Myocyte (in vitro differentiated cells): Measurements from ENCODE around the gene TMEM125. TPM values are rescaled to one million over a fixed set of nuclear protein-coding genes. Genes with fewer than 3 reads are reported as not detected.

Experiments used
- DNase-seq: peaks from one replicate; pipeline ENCODE4 v3.0.0-alpha.2; 2012; ENCODE audit warnings: low read depth
- total RNA-seq: library from RNA; depleted of rRNA; stranded (reverse); fragments of >200 nt; gene quantifications from 2 replicates; pipeline ENCODE4 v1.2.3, GENCODE V29; 2014

TMEM125 gene
- total RNA-seq, 1 donor from 2014 or later, result not detected

GRCh38 chr1:43307458-43308158 lies 37.8 kb downstream of the TMEM125 start:
- DNase-seq, result no peak

- DNase-seq, result no peak
These were observed 39.0 kb downstream of the TMEM125 start for GRCh38 chr1:43308635-43309404.

DNA sequence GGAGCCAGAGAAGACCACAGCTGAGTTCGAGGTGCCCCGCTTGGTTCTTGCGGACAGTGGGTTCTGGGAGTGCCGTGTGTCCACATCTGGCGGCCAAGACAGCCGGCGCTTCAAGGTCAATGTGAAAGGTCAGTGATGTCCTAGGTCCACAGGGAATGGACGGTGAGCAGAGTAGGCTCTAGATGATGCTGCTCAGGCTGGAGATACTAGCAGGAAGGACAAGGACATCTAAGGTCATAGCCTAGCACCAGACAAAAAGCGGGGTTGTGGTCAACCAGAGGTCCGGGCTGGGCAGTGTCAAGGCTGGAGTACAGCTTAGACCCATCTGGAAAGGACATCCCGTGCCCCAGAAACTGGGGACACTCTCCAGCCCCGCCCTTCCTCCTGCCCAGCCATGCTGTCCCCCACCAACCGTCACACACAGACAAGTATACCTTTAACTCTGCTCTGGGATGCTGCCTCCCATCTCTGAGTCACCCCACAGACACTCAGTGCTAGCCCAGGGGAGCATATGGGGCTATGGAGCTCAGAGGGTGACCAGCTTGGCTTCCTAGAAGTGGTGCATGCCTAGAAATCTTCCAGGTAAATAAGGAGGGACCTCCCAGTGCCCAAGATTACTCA lies 39.7 kb downstream of the TMEM125 start:
- no peak for DNase-seq

DNA sequence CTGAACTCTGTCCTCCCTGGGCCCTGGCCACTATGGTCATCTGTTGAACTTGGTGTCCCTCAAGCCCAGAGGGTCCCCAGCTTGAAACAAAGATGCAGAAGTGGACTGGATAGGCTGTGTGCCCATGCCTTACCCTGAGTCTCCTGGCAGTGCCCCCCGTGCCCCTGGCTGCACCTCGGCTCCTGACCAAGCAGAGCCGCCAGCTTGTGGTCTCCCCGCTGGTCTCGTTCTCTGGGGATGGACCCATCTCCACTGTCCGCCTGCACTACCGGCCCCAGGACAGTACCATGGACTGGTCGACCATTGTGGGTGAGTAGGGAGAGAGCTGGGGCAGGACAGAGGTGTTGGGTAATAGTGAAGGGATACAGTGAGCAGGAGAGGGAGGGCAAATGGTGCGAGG lies 41.7 kb downstream of the TMEM125 start:
- DNase-seq, result no peak

- no peak for DNase-seq
These were observed 42.4 kb downstream of the TMEM125 start for GRCh38 chr1:43312212-43312623.

DNA sequence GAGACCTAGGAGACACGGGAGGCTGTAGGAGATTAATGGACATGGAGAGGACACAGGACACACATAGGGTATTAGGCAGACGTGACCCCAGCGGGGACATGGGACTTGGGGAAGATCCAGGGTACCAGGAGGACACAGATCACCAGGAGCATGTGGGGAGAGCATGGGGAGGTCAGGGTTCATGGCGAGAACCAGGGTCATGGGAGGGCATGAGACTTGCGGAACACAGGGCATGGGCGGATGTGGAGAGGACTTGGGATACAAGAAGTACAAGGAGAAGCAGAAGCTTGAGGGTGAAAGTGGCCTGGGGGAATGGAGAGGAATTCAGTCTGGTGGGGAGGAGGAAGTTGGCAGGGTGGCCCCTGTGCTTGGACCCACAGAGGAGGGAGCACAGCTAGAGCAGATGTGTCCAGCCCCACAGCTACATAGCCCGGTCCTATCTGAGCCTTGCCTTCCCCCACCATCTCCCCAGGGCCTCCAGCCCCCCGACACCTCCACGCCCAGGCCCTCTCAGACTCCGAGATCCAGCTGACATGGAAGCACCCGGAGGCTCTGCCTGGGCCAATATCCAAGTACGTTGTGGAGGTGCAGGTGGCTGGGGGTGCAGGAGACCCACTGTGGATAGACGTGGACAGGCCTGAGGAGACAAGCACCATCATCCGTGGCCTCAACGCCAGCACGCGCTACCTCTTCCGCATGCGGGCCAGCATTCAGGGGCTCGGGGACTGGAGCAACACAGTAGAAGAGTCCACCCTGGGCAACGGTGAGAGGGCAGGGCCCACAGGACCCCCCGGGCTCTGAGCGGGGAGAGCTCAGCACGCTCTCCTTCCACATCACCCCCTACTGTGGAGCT lies 43.1 kb downstream of the TMEM125 start:
- DNase-seq, result no peak

DNA sequence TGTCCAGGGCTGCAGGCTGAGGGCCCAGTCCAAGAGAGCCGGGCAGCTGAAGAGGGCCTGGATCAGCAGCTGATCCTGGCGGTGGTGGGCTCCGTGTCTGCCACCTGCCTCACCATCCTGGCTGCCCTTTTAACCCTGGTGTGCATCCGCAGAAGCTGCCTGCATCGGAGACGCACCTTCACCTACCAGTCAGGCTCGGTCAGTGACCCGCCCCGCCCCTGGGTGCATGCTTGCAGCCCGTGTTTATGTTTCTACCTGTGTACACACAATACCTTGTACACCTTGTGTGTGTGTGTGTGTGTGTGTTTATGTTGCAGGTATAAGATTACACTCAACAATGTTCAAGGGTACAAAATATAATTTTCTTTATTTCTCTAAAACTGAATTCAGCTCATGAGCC lies 44.0 kb downstream of the TMEM125 start:
- DNase-seq, result no peak

DNA sequence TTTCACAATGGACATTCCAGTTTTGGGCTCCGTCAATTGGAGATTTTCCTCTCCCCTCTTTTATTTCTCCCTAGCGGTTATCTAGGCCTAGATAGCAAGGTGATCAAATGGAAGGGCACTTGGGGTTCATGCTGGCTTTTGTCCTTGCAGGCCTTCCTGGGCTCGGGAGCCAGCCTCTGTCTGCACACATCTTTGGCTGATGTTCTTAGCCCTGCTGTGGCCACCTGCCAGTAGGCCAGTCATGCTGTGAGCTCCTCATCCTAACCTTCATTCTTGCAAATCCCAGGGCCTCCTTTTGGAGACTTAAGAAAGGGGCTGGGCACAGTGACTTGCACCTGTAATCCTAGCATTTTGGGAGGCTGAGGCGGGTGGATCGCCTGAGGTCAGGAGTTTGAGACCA lies 44.5 kb downstream of the TMEM125 start:
- no peak for DNase-seq

- no peak for DNase-seq
These were observed 45.7 kb downstream of the TMEM125 start for GRCh38 chr1:43315481-43315880.

GRCh38 chr1:43315963-43316737 lies 46.4 kb downstream of the TMEM125 start:
- DNase-seq, result no peak

DNA sequence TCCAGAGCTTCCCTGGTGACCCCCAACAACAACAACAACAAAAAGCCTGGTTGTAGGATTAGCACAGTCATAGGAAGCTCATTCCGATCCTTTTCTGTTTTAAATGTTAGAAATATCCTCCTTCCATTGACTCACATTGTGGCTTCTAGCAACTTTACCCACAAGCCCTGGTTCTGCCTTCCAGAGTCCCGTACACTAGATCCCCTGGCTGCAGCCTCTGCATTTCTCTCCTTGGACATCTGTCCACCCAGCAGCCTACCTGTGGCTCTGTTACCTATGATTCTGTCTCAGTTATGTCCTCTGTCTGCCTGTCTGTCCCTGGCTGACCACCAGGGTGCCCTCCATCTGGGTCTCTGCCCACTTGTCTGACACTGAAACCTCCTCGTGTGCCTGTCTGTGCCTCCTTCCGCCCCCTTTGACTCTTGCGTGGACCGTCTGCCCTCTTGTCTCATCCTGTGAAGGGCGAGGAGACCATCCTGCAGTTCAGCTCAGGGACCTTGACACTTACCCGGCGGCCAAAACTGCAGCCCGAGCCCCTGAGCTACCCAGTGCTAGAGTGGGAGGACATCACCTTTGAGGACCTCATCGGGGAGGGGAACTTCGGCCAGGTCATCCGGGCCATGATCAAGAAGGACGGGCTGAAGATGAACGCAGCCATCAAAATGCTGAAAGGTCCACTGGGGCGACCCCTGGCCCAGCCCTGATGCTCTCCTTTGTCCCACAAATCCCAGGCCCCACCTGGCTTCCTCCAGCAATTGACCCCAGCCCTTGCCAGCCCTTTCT lies 47.1 kb downstream of the TMEM125 start:
- DNase-seq, result no peak

GRCh38 chr1:43317817-43318471 lies 48.2 kb downstream of the TMEM125 start:
- DNase-seq, result no peak

GRCh38 chr1:43318831-43319230 lies 49.0 kb downstream of the TMEM125 start:
- DNase-seq, result no peak

- DNase-seq, result no peak
These were observed 49.5 kb downstream of the TMEM125 start for GRCh38 chr1:43319288-43319687.

DNA sequence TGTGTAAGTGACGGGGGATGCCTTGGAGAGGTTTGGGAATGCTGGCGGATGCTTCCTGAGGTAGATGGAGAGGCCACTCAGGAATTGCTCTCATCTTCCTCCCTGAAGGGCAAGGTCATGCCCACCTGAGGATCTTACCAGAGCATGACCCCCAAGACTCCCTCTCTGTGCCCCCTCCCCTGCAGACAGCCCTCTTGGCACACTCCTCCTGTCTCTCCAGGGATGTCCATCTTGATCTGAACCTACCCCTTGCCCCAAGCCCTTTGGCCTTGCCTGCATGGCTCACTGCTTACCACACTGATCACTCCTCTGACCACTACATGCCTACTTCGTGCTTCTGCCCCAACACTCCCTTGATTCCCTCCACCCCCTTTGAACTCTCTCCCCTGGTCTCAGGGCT lies 50.0 kb downstream of the TMEM125 start:
- no peak for DNase-seq

GRCh38 chr1:43321331-43321891 lies 51.6 kb downstream of the TMEM125 start:
- no peak for DNase-seq

GRCh38 chr1:43322506-43322905 lies 52.7 kb downstream of the TMEM125 start:
- no peak for DNase-seq
